GM10847 (cell line): ENCODE data around the gene ETV6.

Source experiments
- POLR2A ChIP-seq: IDR thresholded peaks from 2 replicates; pipeline ENCODE4 v1.6.1; 2011; ENCODE audit not compliant: insufficient read length; ENCODE audit errors: extremely low read depth

ETV6 gene

GRCh38 chr12:11787933-11788849, 138.7 kb downstream of the ETV6 start:
- no peak for TF ChIP-seq POLR2A

GRCh38 chr12:11793921-11794710, 144.6 kb downstream of the ETV6 start:
- no peak for TF ChIP-seq POLR2A

GRCh38 chr12:11794751-11795150, 145.3 kb downstream of the ETV6 start:
- TF ChIP-seq POLR2A: no peak

- no peak for TF ChIP-seq POLR2A
Observed at GRCh38 chr12:11795192-11795912, 145.9 kb downstream of the ETV6 start.

- no peak for TF ChIP-seq POLR2A
Observed at GRCh38 chr12:11795913-11796459, 146.5 kb downstream of the ETV6 start.

GRCh38 chr12:11797317-11797913, 147.9 kb downstream of the ETV6 start:
- no peak for TF ChIP-seq POLR2A

- TF ChIP-seq POLR2A: no peak
Observed at GRCh38 chr12:11798006-11798708, 148.7 kb downstream of the ETV6 start.

- no peak for TF ChIP-seq POLR2A
Observed at GRCh38 chr12:11798856-11799501, 149.5 kb downstream of the ETV6 start.

- no peak for TF ChIP-seq POLR2A
Observed at GRCh38 chr12:11799502-11799873, 150.0 kb downstream of the ETV6 start.

- no peak for TF ChIP-seq POLR2A
Observed at GRCh38 chr12:11801643-11802042, 152.2 kb downstream of the ETV6 start.

- TF ChIP-seq POLR2A: no peak
Observed at GRCh38 chr12:11804130-11804529, 154.7 kb downstream of the ETV6 start.

GRCh38 chr12:11805043-11805442, 155.6 kb downstream of the ETV6 start:
- no peak for TF ChIP-seq POLR2A

- no peak for TF ChIP-seq POLR2A
Observed at GRCh38 chr12:11805680-11806079, 156.2 kb downstream of the ETV6 start.

- TF ChIP-seq POLR2A: no peak
Observed at GRCh38 chr12:11807458-11807857, 158.0 kb downstream of the ETV6 start.
